Right cardiac atrium (tissue), 5 donors: ENCODE data around the gene RBKS. TPM values are rescaled to one million over a fixed set of nuclear protein-coding genes. Genes with fewer than 3 reads are reported as not detected.

ENCODE experiments used
- ATAC-seq, 2 donors: fragments of 200-7000 bp; cut with Tn5 transposase; one replicate each; pipeline versions ENCODE4 v1.8.0 to v1.9.1; 2020; ENCODE audit warnings: moderate library complexity in 2 of 2, mild to moderate bottlenecking in 1 of 2
- DNase-seq, 3 donors: peaks; one replicate each; pipeline ENCODE4 v3.0.0-alpha.2; 2020
- H3K27ac ChIP-seq: one replicate; pipeline ENCODE4 v1.5.1; 2013; ENCODE audit warnings: mild to moderate bottlenecking, low read length, control low read depth, moderate library complexity
- H3K27me3 ChIP-seq: one replicate; pipeline ENCODE4 v1.6.1; 2013; ENCODE audit not compliant: control insufficient read depth, insufficient read depth
- H3K4me1 ChIP-seq: one replicate; pipeline ENCODE4 v1.6.1; 2013; ENCODE audit warnings: low read length; ENCODE audit not compliant: control insufficient read depth, insufficient read depth
- H3K4me3 ChIP-seq: one replicate; pipeline ENCODE4 v1.5.1; 2013; ENCODE audit warnings: low read length, control low read depth
- H3K9me3 ChIP-seq: one replicate; pipeline ENCODE4 v1.6.1; 2013; ENCODE audit warnings: low read length; ENCODE audit not compliant: control insufficient read depth
- WGBS: extraction: QIAGEN DNeasy Blood & Tissue Kit; methylation state at CpG from one replicate; pipeline ENCODE4 v1.1.7; 2013; 5-methylcytosine and 5-hydroxymethylcytosine counted together
- intact Hi-C, 4 donors: fragments of 100-400 bp; cut with DNase I; formaldehyde crosslinking; loops; one replicate each; pipeline versions ENCODE4 v1.11.0 to v1.14.0; 2022 to 2023
- long read RNA-seq, 4 donors: library from polyadenylated mRNA; unstranded; transcript quantifications; one replicate each; pipeline ENCODE4 v2.0.0, GENCODE V29; 2020 to 2021
- polyA plus RNA-seq: library from polyadenylated mRNA; stranded (reverse); fragments of 200-250 nt; gene quantifications from one replicate; pipeline ENCODE4 v1.2.3, GENCODE V29; 2013
- total RNA-seq, 4 donors: library from RNA; stranded (reverse); fragmentation: NEBNext Ultra II Directional; extraction: Animal tissue kit (Norgen Biotek cat#: 25700); gene quantifications; one replicate each; pipeline ENCODE4 v1.2.1, GENCODE V29; 2021
- donor health status: healthy with polysubstance abuse.
- donor health status: DM: no; HTN: yes; CAD: no.
- donor health status: DM: no; HTN: no; CAD: no.
- donor health status: DM: no; HTN: yes; CAD: no; lungs with severe emphysema.
- donor health status: DM: yes; HTN: yes; CAD: no.

RBKS gene
- total RNA-seq (1 to 10 TPM; 1.4 to 3.9 (median 2.6) TPM), polyA plus RNA-seq (3.4 TPM)
- long read RNA-seq, donor 1, partial matches to known transcripts = 0 of 6 reads
- long read RNA-seq, donor 1, other reads (novel, unspliced or antisense) = 3 of 6 reads
- long read RNA-seq, donor 2, partial matches to known transcripts = 0 of 4 reads
- long read RNA-seq, donor 2, other reads (novel, unspliced or antisense) = 3 of 4 reads
- long read RNA-seq, donor 3, partial matches to known transcripts = 1 of 13 reads
- long read RNA-seq, donor 3, other reads (novel, unspliced or antisense) = 10 of 13 reads
- long read RNA-seq, donor 4 = 0 reads

DNA sequence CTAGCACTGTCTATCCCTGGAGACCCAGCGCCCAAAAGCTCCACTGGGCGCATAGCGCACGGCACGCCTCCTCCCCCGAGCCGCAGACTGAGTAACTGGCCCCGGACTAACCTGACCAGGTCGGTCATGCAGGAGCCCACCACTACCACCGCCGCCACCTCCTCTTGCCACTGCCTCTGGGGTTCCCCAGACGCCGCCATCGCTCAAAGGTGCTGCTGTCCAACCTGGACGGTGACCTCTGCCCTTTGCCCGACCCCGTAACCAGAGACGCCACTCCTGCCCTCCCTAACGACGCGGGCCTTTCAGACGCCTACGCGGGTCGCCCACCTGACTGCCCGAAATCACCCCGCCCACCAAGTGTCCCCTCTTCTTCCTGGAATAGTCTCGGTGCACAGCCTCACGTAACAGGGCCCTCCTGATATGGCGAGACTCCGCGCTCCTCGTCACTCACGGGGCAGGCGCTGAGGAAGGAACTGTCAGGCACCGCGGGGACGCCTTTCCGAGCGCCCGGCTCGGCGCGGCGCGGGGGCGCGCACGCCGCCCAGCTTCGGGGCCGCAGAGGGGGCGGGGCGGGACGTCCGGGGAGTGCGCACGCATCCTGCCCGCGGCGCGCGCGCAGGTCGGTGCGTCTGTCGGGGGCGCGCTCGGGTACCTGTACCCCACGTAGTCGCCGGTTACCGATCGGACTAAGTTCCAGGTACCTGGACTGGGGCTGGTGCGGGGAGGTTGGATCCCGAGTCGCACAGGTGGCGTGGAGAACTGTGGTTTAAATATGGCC, at the start of gene RBKS, which contains the start of gene BABAM2:
RBKS (minus strand) TSS at position 242 of the 778 bp plus-strand sequence; CDS start at position 200, 42 bp downstream.
BABAM2 (plus strand) TSS at position 584 of the 778 bp plus-strand sequence. CDS start 3,828 bp downstream, outside the sequence.
- under 1% methylated on average over 79 of the region's 79 CpGs for WGBS
- Histone ChIP-seq H3K9me3 (no peaks in the 10 kb centered on the region), H3K27ac (peak within 1 kb of the TSS; percentile 95), H3K27me3 (no peaks in the 10 kb centered on the region), H3K4me3 (peak within 1 kb of the TSS; percentile 66), H3K4me1 (no peaks in the 10 kb centered on the region)
- intact Hi-C loops = loop anchor here in 3 of 4 donors (2.0 to 10.0 kb wide), 3 partner anchors 500 to 504 kb away; partner anchors contain the start of gene FOSL2 (in 2 of the 3)
- ATAC-seq (peak; percentile 98), DNase-seq (peak; percentile 88 to 95 (median 95))

- H3K27me3 ChIP-seq = no peaks in the 10 kb centered on the region
- H3K27ac ChIP-seq = no peak overlapping the region
- no peaks in the 10 kb centered on the region for H3K9me3 ChIP-seq
- no peak for DNase-seq
- H3K4me3 ChIP-seq = no peak overlapping the region
- no peaks in the 10 kb centered on the region for H3K4me1 ChIP-seq
- intact Hi-C loops = no loop called here
- 90% methylated on average over 3 of the region's 3 CpGs for WGBS
- ATAC-seq = no peak
Measured at GRCh38 chr2:27935026-27935425, 44.8 kb upstream of the RBKS start.

DNA sequence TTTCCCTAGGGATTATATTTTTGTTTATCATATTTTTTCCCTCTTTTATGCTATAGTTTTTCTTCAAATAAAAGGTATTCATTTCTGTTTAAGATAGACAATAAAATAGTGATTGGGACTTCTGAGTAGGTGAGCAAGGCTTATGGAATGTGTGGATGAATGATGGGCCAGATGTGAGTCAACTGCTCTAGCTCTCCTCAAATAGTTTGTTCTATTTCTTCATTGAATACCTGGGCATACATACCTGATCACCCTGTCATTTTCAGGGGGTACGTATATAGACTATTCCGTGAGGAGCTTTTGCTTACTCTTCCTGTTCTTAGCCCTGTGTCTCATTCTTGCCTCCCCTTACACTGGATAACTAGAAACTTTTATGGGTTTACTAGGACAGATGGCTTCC, 42.2 kb upstream of the RBKS start:
- WGBS = 95% methylated on average over 2 of the region's 2 CpGs
- ATAC-seq (no peak), DNase-seq (no peak)
- Histone ChIP-seq H3K4me1 (no peaks in the 10 kb centered on the region), H3K4me3 (no peak overlapping the region), H3K27me3 (no peaks in the 10 kb centered on the region), H3K9me3 (no peaks in the 10 kb centered on the region), H3K27ac (no peak overlapping the region)
- intact Hi-C loops = no loop called here

- Histone ChIP-seq H3K27me3 (no peaks in the 10 kb centered on the region), H3K4me1 (no peaks in the 10 kb centered on the region), H3K27ac (no peak overlapping the region), H3K9me3 (no peaks in the 10 kb centered on the region), H3K4me3 (no peak overlapping the region)
- intact Hi-C loops = no loop called here
- ATAC-seq (no peak), DNase-seq (no peak)
- WGBS = 66% methylated on average over 4 of the region's 4 CpGs
Measured at GRCh38 chr2:27931361-27931950, 41.3 kb upstream of the RBKS start.

DNA sequence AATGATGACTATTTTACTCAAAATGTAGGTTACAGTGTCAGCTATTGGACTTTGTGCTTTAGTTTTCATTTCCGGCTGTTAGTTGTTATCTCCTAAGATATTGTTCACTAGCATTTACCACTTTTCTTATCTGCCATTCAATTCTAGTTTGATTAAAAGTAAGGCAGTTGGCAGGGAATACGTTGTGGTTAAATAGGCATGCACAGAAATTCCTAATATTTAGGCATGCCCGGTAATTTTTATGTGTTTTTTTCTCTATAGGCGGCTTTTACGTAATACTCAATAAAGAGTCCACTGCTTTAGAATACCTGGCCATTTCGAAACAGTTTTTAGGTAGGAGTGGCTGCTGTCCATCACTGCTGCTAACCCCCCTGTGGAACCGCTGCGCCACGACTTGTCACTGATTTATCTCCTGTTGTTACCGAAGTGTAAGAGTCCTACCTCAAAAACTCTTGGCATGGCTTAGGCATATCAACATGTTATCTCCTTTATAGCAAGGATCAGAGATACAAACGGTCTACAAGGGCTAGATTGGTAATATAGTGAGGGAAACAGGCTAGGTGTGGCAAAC, 39.8 kb upstream of the RBKS start:
- intact Hi-C loops = no loop called here
- no peaks in the 10 kb centered on the region for H3K9me3 ChIP-seq
- WGBS = 72% methylated on average over 11 of the region's 11 CpGs
- no peaks in the 10 kb centered on the region for H3K27me3 ChIP-seq
- ATAC-seq (no peak), DNase-seq (no peak)
- peaks cover 4% of the 10 kb centered on the region for H3K4me1 ChIP-seq
- H3K27ac ChIP-seq = no peak overlapping the region
- H3K4me3 ChIP-seq = no peak overlapping the region

GRCh38 chr2:27925766-27926472, 35.7 kb upstream of the RBKS start:
- WGBS = 93% methylated on average over 4 of the region's 4 CpGs
- no peaks in the 10 kb centered on the region for H3K9me3 ChIP-seq
- no peak overlapping the region for H3K4me3 ChIP-seq
- peaks cover 4% of the 10 kb centered on the region for H3K4me1 ChIP-seq
- intact Hi-C loops = no loop called here
- ATAC-seq (no peak), DNase-seq (no peak)
- no peaks in the 10 kb centered on the region for H3K27me3 ChIP-seq
- H3K27ac ChIP-seq = no peak overlapping the region

DNA sequence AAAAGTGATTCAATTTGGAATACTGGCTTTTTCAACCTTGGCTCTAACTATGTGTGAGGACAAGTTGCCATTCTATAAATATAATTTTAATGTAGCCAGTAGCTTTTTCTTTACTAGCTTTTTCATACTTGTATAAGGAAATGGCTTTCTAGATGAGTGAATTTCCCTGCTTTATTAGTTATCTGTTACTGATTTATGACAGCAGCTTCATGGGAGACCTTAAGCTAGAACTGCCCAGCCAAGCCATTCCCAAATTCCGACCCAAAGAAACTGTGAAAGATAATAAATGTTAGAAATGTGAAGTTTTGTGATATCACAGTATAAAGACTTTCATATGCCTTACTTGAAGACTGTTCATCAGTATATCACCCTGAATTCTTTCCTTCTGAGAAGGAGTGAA, 32.7 kb upstream of the RBKS start:
- Histone ChIP-seq H3K9me3 (no peaks in the 10 kb centered on the region), H3K4me1 (peaks cover 4% of the 10 kb centered on the region), H3K4me3 (no peak overlapping the region), H3K27ac (no peak overlapping the region), H3K27me3 (no peaks in the 10 kb centered on the region)
- 79% methylated on average over 1 of the region's 1 CpG for WGBS
- intact Hi-C loops = no loop called here
- no peak for ATAC-seq
- DNase-seq = no peak

DNA sequence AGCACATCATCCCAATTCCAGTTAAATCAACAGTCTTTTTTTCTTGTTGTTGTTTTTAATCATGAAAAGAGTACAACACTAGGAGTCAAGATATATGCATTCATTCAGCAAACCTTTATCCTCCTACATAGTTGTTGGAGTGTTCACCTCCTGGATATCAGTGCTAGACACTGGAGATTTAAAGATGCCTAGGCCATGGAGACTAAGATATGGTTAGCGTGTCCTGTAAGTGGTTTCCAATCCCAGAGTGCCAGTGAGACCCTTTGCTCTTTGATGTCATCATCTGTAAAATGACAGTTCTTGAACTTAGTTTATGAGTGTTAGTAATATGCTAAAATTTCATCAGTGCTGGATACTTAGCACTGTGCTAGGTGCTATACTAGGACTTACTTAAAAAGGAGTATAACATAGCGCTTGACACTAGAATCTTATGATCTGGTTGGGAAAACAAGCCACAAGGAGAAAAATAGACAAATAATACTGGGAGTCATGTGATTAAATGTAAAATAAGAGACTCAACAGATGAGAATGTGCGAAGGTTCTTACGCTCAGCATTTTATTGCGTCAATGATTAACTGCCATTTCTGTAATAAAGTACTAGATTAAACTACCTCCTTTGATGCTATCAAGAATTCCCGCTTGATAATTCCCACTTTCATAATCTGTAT, 31.8 kb upstream of the RBKS start:
- no peaks in the 10 kb centered on the region for H3K27me3 ChIP-seq
- no peak overlapping the region for H3K4me3 ChIP-seq
- H3K9me3 ChIP-seq = no peaks in the 10 kb centered on the region
- intact Hi-C loops = no loop called here
- H3K4me1 ChIP-seq = peaks cover 4% of the 10 kb centered on the region
- H3K27ac ChIP-seq = no peak overlapping the region
- DNase-seq (no peak), ATAC-seq (no peak)
- 92% methylated on average over 6 of the region's 6 CpGs for WGBS

GRCh38 chr2:27921424-27921823, 31.2 kb upstream of the RBKS start:
- Histone ChIP-seq H3K4me1 (peaks cover 4% of the 10 kb centered on the region), H3K27ac (no peak overlapping the region), H3K9me3 (no peaks in the 10 kb centered on the region), H3K27me3 (no peaks in the 10 kb centered on the region), H3K4me3 (no peak overlapping the region)
- DNase-seq = no peak
- WGBS = 95% methylated on average over 2 of the region's 2 CpGs
- intact Hi-C loops = no loop called here
- ATAC-seq = no peak
